DND-41 (cell line): ENCODE measurements around the gene SLC35A5.

Experiments used
- EZH2 ChIP-seq: IDR thresholded peaks from 3 replicates; pipeline ENCODE4 v1.6.1; 2012; ENCODE audit warnings: borderline replicate concordance, low read depth, mild to moderate bottlenecking, moderate library complexity, low read length, inconsistent platforms; ENCODE audit not compliant: severe bottlenecking
- TF ChIP-seq, protein P1 (sequence below): IDR thresholded peaks from 2 replicates; pipeline ENCODE4 v1.5.1; 2012; ENCODE audit warnings: borderline replicate concordance, low read length, moderate library complexity, mild to moderate bottlenecking; ENCODE audit not compliant: poor library complexity, severe bottlenecking; ENCODE audit errors: extremely low read depth

DNA sequence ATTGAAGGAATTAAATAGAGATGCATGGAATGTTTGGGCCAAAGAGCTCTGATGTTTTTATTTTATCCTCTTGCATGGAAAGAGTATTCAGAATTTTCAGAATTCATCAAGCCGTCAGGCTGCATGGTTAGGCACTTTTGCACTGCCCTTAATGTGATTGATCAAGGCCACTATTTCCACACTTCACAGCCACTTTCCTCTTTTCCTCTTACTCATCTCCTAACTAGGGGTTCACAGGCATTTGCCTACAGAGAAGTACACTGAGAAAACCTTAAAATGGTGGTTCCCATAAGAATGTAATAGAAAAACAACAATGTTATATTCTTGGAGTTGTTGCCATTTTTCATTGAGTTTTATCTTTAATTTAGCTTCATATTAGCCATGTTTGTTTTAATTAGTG, 10.9 kb downstream of the SLC35A5 start:
- TF ChIP-seq, protein P1, sequence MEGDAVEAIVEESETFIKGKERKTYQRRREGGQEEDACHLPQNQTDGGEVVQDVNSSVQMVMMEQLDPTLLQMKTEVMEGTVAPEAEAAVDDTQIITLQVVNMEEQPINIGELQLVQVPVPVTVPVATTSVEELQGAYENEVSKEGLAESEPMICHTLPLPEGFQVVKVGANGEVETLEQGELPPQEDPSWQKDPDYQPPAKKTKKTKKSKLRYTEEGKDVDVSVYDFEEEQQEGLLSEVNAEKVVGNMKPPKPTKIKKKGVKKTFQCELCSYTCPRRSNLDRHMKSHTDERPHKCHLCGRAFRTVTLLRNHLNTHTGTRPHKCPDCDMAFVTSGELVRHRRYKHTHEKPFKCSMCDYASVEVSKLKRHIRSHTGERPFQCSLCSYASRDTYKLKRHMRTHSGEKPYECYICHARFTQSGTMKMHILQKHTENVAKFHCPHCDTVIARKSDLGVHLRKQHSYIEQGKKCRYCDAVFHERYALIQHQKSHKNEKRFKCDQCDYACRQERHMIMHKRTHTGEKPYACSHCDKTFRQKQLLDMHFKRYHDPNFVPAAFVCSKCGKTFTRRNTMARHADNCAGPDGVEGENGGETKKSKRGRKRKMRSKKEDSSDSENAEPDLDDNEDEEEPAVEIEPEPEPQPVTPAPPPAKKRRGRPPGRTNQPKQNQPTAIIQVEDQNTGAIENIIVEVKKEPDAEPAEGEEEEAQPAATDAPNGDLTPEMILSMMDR, result no peak
- TF ChIP-seq EZH2, result no peak
